OCI-LY3 (cell line): Measurements from ENCODE around the gene TET1.
"Not testable (repeated sequence)": the region's sequence is repeated elsewhere in the genome, so short reads cannot be mapped to it uniquely, and the experiment has no call there.

Experiments used
- H2AFZ ChIP-seq: fragments of 200-600, 300-600 bp; shearing (Covaris generic); 2 replicates; pipeline ENCODE4 v1.6.0; 2014; ENCODE audit warnings: antibody characterized with exemption, low read depth, low read length
- H3K27ac ChIP-seq: fragments of 200-600, 300-600 bp; sonication (generic); 2 replicates; pipeline ENCODE4 v1.5.1; 2014; ENCODE audit warnings: mild to moderate bottlenecking, low read length, moderate library complexity, mixed read lengths
- H3K27me3 ChIP-seq: fragments of 200-600, 300-600 bp; sonication (generic); 2 replicates; pipeline ENCODE4 v1.6.1; 2014; ENCODE audit warnings: low read depth, low read length, mixed read lengths
- H3K36me3 ChIP-seq: fragments of 200-600, 300-600 bp; sonication (generic); replicated peaks from 2 replicates; pipeline ENCODE3; 2014; ENCODE audit warnings: low read depth, low read length, mixed read lengths
- H3K4me1 ChIP-seq: fragments of 300-600, 200-600 bp; sonication (generic); 2 replicates; pipeline ENCODE4 v1.6.1; 2014; ENCODE audit warnings: low read length, mixed read lengths
- H3K4me2 ChIP-seq: fragments of 200-600, 300-600 bp; sonication (generic); 2 replicates; pipeline ENCODE4 v1.6.1; 2014; ENCODE audit warnings: low read length, mixed read lengths
- H3K4me3 ChIP-seq: fragments of 300-600, 200-600 bp; sonication (generic); 2 replicates; pipeline ENCODE4 v1.5.1; 2014; ENCODE audit warnings: antibody characterized with exemption, mild to moderate bottlenecking, low read length, moderate library complexity
- H3K79me2 ChIP-seq: fragments of 300-600, 200-600 bp; shearing (Covaris generic); 2 replicates; pipeline ENCODE4 v1.6.1; 2014; ENCODE audit warnings: mild to moderate bottlenecking, low read length, mixed read lengths
- H3K9ac ChIP-seq: fragments of 300-600, 200-600 bp; shearing (Covaris generic); 2 replicates; pipeline ENCODE4 v1.6.0; 2014; ENCODE audit warnings: mild to moderate bottlenecking, low read length, moderate library complexity
- H3K9me3 ChIP-seq: fragments of 200-600, 300-600 bp; shearing (Covaris generic); 2 replicates; pipeline ENCODE4 v1.6.1; 2014; ENCODE audit warnings: low read length, mixed read lengths; ENCODE audit not compliant: insufficient read depth
- H4K20me1 ChIP-seq: fragments of 200-600, 300-600 bp; sonication (generic); 2 replicates; pipeline ENCODE4 v1.6.1; 2016; ENCODE audit warnings: low read length, mixed read lengths; ENCODE audit not compliant: insufficient read depth
- EZH2phosphoT487 ChIP-seq: fragments of 200-600 bp; shearing (Covaris generic); IDR thresholded peaks from 2 replicates; pipeline ENCODE4 v1.6.1; 2018; ENCODE audit warnings: antibody characterized with exemption, mixed run types, low read depth
- TF ChIP-seq, protein P1 (sequence below): fragments of 200-600, 300-600 bp; sonication (generic); IDR thresholded peaks from 2 replicates; pipeline ENCODE4 v1.5.1; 2014; ENCODE audit warnings: antibody characterized with exemption, low read length, low read depth

TET1 gene

DNA sequence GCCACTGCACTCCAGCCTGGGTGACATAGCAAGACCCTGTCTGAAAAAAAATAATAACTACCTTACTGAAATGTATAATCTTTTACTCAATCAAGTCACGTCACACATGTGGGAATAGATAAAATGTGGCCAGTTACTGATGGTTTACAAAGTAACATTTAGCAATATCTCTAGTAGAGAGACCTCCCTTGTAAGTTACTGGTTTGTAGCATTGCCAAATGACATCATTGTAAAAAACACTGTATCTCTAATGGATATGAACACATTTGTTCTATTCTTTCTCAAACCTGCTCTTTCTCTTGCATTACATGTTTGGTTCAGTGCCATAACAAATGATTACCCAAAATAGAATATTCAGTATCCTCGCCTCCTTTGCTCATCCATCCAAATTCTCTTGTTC lies 18.8 kb downstream of the TET1 start:
- H2AFZ ChIP-seq = no peak overlapping the region
- H3K4me1 ChIP-seq = no peaks in the 10 kb centered on the region
- H3K79me2 ChIP-seq = no peaks in the 10 kb centered on the region
- TF ChIP-seq EZH2phosphoT487 = no peak
- TF ChIP-seq, protein P1, sequence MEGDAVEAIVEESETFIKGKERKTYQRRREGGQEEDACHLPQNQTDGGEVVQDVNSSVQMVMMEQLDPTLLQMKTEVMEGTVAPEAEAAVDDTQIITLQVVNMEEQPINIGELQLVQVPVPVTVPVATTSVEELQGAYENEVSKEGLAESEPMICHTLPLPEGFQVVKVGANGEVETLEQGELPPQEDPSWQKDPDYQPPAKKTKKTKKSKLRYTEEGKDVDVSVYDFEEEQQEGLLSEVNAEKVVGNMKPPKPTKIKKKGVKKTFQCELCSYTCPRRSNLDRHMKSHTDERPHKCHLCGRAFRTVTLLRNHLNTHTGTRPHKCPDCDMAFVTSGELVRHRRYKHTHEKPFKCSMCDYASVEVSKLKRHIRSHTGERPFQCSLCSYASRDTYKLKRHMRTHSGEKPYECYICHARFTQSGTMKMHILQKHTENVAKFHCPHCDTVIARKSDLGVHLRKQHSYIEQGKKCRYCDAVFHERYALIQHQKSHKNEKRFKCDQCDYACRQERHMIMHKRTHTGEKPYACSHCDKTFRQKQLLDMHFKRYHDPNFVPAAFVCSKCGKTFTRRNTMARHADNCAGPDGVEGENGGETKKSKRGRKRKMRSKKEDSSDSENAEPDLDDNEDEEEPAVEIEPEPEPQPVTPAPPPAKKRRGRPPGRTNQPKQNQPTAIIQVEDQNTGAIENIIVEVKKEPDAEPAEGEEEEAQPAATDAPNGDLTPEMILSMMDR = no peak
- no peaks in the 10 kb centered on the region for H3K36me3 ChIP-seq
- no peak overlapping the region for H3K4me2 ChIP-seq
- H4K20me1 ChIP-seq = no peaks in the 10 kb centered on the region
- H3K9ac ChIP-seq = no peak overlapping the region
- no peak overlapping the region for H3K27ac ChIP-seq
- no peaks in the 10 kb centered on the region for H3K27me3 ChIP-seq
- H3K9me3 ChIP-seq = no peaks in the 10 kb centered on the region
- no peak overlapping the region for H3K4me3 ChIP-seq

DNA sequence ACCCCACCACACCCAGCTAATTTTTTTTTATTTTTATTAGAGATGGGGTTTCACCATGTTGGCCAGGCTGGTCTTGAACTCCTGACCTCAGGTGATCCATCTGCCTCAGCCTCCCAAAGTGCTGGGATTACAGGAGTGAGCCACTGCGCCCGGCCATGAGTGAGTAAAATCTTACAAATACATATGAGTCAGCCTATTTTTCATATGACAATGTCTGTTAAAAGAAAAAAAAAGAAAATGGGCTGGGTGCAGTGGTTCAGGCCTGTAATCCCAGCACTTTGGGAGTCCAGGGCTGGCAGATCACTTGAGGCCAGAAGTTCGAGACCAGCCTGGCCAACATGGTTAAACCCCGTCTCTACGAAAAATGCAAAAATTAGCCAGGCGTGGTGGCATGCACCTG lies 24.1 kb downstream of the TET1 start:
- H3K27me3 ChIP-seq, H3K27ac ChIP-seq, H3K79me2 ChIP-seq, H3K36me3 ChIP-seq, H2AFZ ChIP-seq, H3K9ac ChIP-seq, H3K4me3 ChIP-seq, H3K9me3 ChIP-seq, H4K20me1 ChIP-seq, H3K4me1 ChIP-seq, H3K4me2 ChIP-seq: not testable (repeated sequence)

DNA sequence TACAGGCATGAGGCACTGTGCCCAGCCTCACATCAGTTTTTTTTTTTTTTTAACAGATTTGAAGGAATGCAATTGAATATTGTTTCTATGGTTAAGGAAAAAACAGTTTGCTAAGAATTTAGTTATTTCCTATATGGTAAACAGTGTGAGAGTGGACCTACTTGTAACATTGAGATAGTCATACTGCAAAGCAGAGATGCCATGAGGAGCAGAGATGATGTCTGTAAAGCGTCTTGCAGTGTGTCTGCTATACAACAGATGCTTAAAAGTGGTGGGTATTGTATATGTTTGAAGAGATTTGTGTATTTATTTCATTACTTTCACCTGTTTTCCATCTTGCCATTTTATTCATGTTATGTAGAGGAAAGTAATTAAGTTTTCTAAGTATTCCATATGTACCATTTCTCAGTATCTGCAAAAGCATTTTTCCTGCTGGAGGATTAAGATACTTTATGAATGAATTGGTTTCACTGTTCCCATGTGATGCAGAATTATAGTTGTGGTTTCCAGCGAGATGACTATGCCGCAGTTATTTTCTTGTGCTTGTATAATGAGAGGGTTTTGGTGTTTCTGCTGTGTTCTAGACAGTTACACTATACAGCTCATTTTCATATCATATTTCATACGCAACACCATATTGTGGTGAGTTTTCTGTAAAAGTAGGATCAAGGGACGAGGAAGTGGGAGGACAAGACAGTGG lies 26.6 kb downstream of the TET1 start:
- Histone ChIP-seq H4K20me1 (no peaks in the 10 kb centered on the region), H3K27ac (no peak overlapping the region), H3K36me3 (no peaks in the 10 kb centered on the region), H3K4me3 (no peak overlapping the region), H3K27me3 (no peaks in the 10 kb centered on the region), H2AFZ (no peak overlapping the region), H3K4me1 (no peaks in the 10 kb centered on the region), H3K4me2 (no peak overlapping the region), H3K9me3 (no peaks in the 10 kb centered on the region), H3K9ac (no peak overlapping the region), H3K79me2 (no peaks in the 10 kb centered on the region)
- no peak for TF ChIP-seq EZH2phosphoT487
- TF ChIP-seq, protein P1 = no peak

DNA sequence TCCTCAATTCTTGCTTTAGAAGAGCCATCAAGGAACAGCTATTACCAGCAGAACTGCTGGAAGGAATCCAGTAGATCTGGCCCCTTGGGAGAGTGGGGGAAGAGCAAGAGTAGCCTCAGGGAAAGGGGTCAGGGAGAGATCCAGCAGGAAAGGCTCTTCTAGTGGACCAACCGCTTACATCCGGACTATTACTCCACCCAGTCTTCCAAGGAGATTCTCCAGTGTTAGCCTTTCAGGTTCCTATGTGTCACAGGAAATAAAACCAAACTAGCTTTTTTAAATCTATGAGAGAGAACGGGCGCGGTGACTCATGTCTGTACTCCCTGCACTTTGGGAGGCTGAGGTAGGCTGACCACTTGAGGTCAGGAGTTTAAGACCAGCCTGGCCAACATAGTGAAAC lies 34.3 kb downstream of the TET1 start:
- TF ChIP-seq, protein P1 = no peak
- TF ChIP-seq EZH2phosphoT487 = no peak
- H3K79me2 ChIP-seq = no peaks in the 10 kb centered on the region
- H3K27me3 ChIP-seq = no peaks in the 10 kb centered on the region
- no peak overlapping the region for H3K27ac ChIP-seq
- H4K20me1 ChIP-seq = no peaks in the 10 kb centered on the region
- no peaks in the 10 kb centered on the region for H3K9me3 ChIP-seq
- no peak overlapping the region for H2AFZ ChIP-seq
- H3K36me3 ChIP-seq = no peaks in the 10 kb centered on the region
- no peaks in the 10 kb centered on the region; the same call in 1 of the 2 replicates for H3K4me1 ChIP-seq
- no peak overlapping the region for H3K4me3 ChIP-seq
- no peak overlapping the region for H3K4me2 ChIP-seq
- no peak overlapping the region for H3K9ac ChIP-seq
